H9 (cell line): Measurements from ENCODE around the gene SPINT2. TPM values are rescaled to one million over a fixed set of nuclear protein-coding genes. Genes with fewer than 3 reads are reported as not detected.

ENCODE experiments used
- DNase-seq: peaks from one replicate; pipeline ENCODE4 v3.0.0-alpha.2; 2017
- H2AFZ ChIP-seq: one replicate; pipeline ENCODE4 v1.6.1; 2013; ENCODE audit warnings: mild to moderate bottlenecking, low read length, control low read depth, moderate library complexity
- H2AK5ac ChIP-seq: 2 replicates; pipeline ENCODE4 v1.6.1; 2013; ENCODE audit warnings: low read length, control low read depth, mixed read lengths; ENCODE audit not compliant: insufficient read length
- H2BK120ac ChIP-seq: one replicate; pipeline ENCODE4 v1.6.1; 2013; ENCODE audit warnings: low read depth, mild to moderate bottlenecking, low read length, control low read depth, inconsistent platforms; ENCODE audit not compliant: poor library complexity, severe bottlenecking
- H2BK12ac ChIP-seq: 2 replicates; pipeline ENCODE4 v1.6.1; 2013; ENCODE audit warnings: low read length, control low read depth, mixed read lengths, low read depth; ENCODE audit not compliant: insufficient read length
- H2BK15ac ChIP-seq: 2 replicates; pipeline ENCODE4 v1.6.1; 2013; ENCODE audit warnings: low read depth, low read length, control low read depth
- H2BK20ac ChIP-seq: one replicate; pipeline ENCODE4 v1.6.1; 2013; ENCODE audit warnings: low read depth, mild to moderate bottlenecking, low read length, control low read depth, inconsistent platforms; ENCODE audit not compliant: poor library complexity, severe bottlenecking
- H2BK5ac ChIP-seq: 2 replicates; pipeline ENCODE4 v1.6.1; 2013; ENCODE audit warnings: low read length, control low read depth, mixed read lengths; ENCODE audit not compliant: insufficient read length
- H3K14ac ChIP-seq: 2 replicates; pipeline ENCODE4 v1.6.1; 2013; ENCODE audit warnings: low read length, control low read depth; ENCODE audit not compliant: insufficient read depth
- H3K18ac ChIP-seq: 2 replicates; pipeline ENCODE4 v1.6.1; 2013; ENCODE audit warnings: low read depth, mild to moderate bottlenecking, mixed read lengths, low read length, control low read depth; ENCODE audit not compliant: insufficient read length
- H3K23ac ChIP-seq: 2 replicates; pipeline ENCODE4 v1.6.1; 2013; ENCODE audit warnings: low read length, control low read depth, mixed read lengths, low read depth; ENCODE audit not compliant: insufficient read length
- H3K23me2 ChIP-seq: 2 replicates; pipeline ENCODE4 v1.6.1; 2013; ENCODE audit warnings: low read depth, mild to moderate bottlenecking, mixed read lengths, low read length, control low read depth; ENCODE audit not compliant: insufficient read length, poor library complexity, severe bottlenecking
- H3K27ac ChIP-seq: 2 replicates; pipeline ENCODE4 v1.5.1; 2013; ENCODE audit warnings: low read length, control low read depth, mixed read lengths, low read depth; ENCODE audit not compliant: insufficient read length
- H3K27me3 ChIP-seq: 2 replicates; pipeline ENCODE4 v1.6.1; 2013; ENCODE audit warnings: low read length, control low read depth, inconsistent platforms; ENCODE audit not compliant: insufficient read depth
- H3K4ac ChIP-seq: 2 replicates; pipeline ENCODE4 v1.6.1; 2013; ENCODE audit warnings: low read depth, mild to moderate bottlenecking, control low read depth, inconsistent platforms, low read length, moderate library complexity
- H3K4me1 ChIP-seq: 2 replicates; pipeline ENCODE4 v1.6.1; 2013; ENCODE audit warnings: low read length, control low read depth, inconsistent platforms; ENCODE audit not compliant: insufficient read depth
- H3K4me2 ChIP-seq: 2 replicates; pipeline ENCODE4 v1.6.1; 2013; ENCODE audit warnings: low read length, control low read depth, mixed read lengths; ENCODE audit not compliant: insufficient read length, insufficient read depth
- H3K56ac ChIP-seq: 2 replicates; pipeline ENCODE4 v1.6.1; 2013; ENCODE audit warnings: low read depth, mild to moderate bottlenecking, mixed read lengths, low read length, control low read depth; ENCODE audit not compliant: insufficient read length
- H3K79me1 ChIP-seq: 2 replicates; pipeline ENCODE4 v1.6.1; 2013; ENCODE audit warnings: low read depth, mild to moderate bottlenecking, moderate library complexity, low read length, control low read depth, inconsistent platforms; ENCODE audit not compliant: insufficient read depth, poor library complexity, severe bottlenecking
- H3K79me2 ChIP-seq: 2 replicates; pipeline ENCODE4 v1.6.1; 2013; ENCODE audit warnings: low read length, control low read depth, inconsistent platforms; ENCODE audit not compliant: insufficient read depth
- H3K9ac ChIP-seq: 2 replicates; pipeline ENCODE4 v1.6.1; 2013; ENCODE audit warnings: low read length, control low read depth, mixed read lengths; ENCODE audit not compliant: insufficient read length; ENCODE audit errors: extremely low read depth
- H3K9me3 ChIP-seq: one replicate; pipeline ENCODE4 v1.6.1; 2013; ENCODE audit warnings: low read depth, low read length, inconsistent platforms; ENCODE audit not compliant: control insufficient read depth
- H3T11ph ChIP-seq: one replicate; pipeline ENCODE4 v1.6.1; 2013; ENCODE audit warnings: mild to moderate bottlenecking, low read length, control low read depth, inconsistent platforms
- H4K20me1 ChIP-seq: one replicate; pipeline ENCODE4 v1.6.1; 2013; ENCODE audit not compliant: control insufficient read depth, insufficient read length, insufficient read depth
- H4K5ac ChIP-seq: 2 replicates; pipeline ENCODE4 v1.6.1; 2013; ENCODE audit warnings: low read depth, mild to moderate bottlenecking, mixed read lengths, low read length, control low read depth; ENCODE audit not compliant: insufficient read length
- H4K8ac ChIP-seq: replicated peaks from 2 replicates; pipeline ENCODE4 v1.6.1; 2013; ENCODE audit warnings: low read length, control low read depth, mixed read lengths, low read depth; ENCODE audit not compliant: insufficient read length
- H4K91ac ChIP-seq: 2 replicates; pipeline ENCODE4 v1.6.1; 2013; ENCODE audit warnings: low read depth, mild to moderate bottlenecking, moderate library complexity, mixed read lengths, low read length, control low read depth; ENCODE audit not compliant: insufficient read length
- H3K27ac Mint-ChIP-seq, 3 experiments: 2 replicates in 2 of 3; 3 replicates in 1 of 3; pipeline ENCODE4 v1.8.0; 2020 to 2021; ENCODE audit warnings: mixed read lengths in 3 of 3, mild to moderate bottlenecking in 1 of 3, moderate library complexity in 1 of 3
- H3K27me3 Mint-ChIP-seq: 2 replicates; pipeline ENCODE4 v1.8.0; 2021; ENCODE audit warnings: low read depth, mild to moderate bottlenecking, moderate library complexity, mixed read lengths
- H3K36me3 Mint-ChIP-seq, 3 experiments: 2 replicates in 2 of 3; 3 replicates in 1 of 3; pipeline ENCODE4 v1.8.0; 2020 to 2021; ENCODE audit warnings: low read depth in 3 of 3, mixed read lengths in 3 of 3; ENCODE audit not compliant: insufficient read depth in 1 of 3
- H3K4me1 Mint-ChIP-seq, 2 experiments: 2 replicates each; pipeline ENCODE4 v1.8.0; 2020; ENCODE audit warnings: mixed read lengths in 2 of 2
- H3K4me3 Mint-ChIP-seq, 2 experiments: 2 replicates in 1 of 2; 3 replicates in 1 of 2; pipeline ENCODE4 v1.8.0; 2020 to 2021; ENCODE audit warnings: mild to moderate bottlenecking in 2 of 2, mixed read lengths in 2 of 2, moderate library complexity in 1 of 2
- H3K9me3 Mint-ChIP-seq, 2 experiments: 2 replicates in 1 of 2; 3 replicates in 1 of 2; pipeline ENCODE4 v1.8.0; 2020; ENCODE audit warnings: mild to moderate bottlenecking in 2 of 2, mixed read lengths in 2 of 2, moderate library complexity in 1 of 2
- CTCF ChIP-seq: fragments of 200-600 bp; sonication (generic); conservative IDR thresholded peaks from 3 replicates; pipeline ENCODE4 v1.8.0; 2021; ENCODE audit warnings: antibody characterized with exemption, mild to moderate bottlenecking
- whole genome bisulfite sequencing: extraction: QIAGEN DNeasy Blood & Tissue Kit; methylation state at CpG from one replicate; pipeline ENCODE4 v1.1.7; 2013; ENCODE audit warnings: missing lambda C conversion rate, low lambda C conversion rate, mixed read lengths; ENCODE audit not compliant: insufficient read length; ENCODE audit errors: extremely low coverage; 5-methylcytosine and 5-hydroxymethylcytosine counted together
- total RNA-seq: library from RNA; stranded (reverse); gene quantifications from 2 replicates; pipeline ENCODE4 v1.2.1, GENCODE V29; 2021

SPINT2 gene
- total RNA-seq, 1 experiment from 2014 or later = 283 TPM

GRCh38 chr19:38276942-38277517 lies 12.7 kb downstream of the SPINT2 start:
- H3K27me3 ChIP-seq = no peaks in the 10 kb centered on the region
- no peak overlapping the region for H3K4me2 ChIP-seq
- no peak for DNase-seq
- H3K9ac ChIP-seq = no peak overlapping the region
- H4K5ac ChIP-seq = no peak overlapping the region
- H2BK15ac ChIP-seq = no peak overlapping the region
- H3K4me1 ChIP-seq = no peaks in the 10 kb centered on the region
- H3K79me2 ChIP-seq = peaks cover 22% of the 10 kb centered on the region
- H2BK120ac ChIP-seq = no peak overlapping the region
- no peak overlapping the region for H3K14ac ChIP-seq
- no peaks in the 10 kb centered on the region for H4K20me1 ChIP-seq
- H2BK12ac ChIP-seq = no peak overlapping the region
- peaks cover 12% of the 10 kb centered on the region for H3K79me1 ChIP-seq
- no peak overlapping the region for H2BK20ac ChIP-seq
- Mint-ChIP-seq H3K4me3 (no peak overlapping the region), H3K9me3 (no peaks in the 10 kb centered on the region), H3K36me3 (peaks cover 3 to 27% (median 26%) of the 10 kb centered on the region in 3 experiments; a peak in 6 of 7 replicates), H3K27me3 (no peaks in the 10 kb centered on the region), H3K4me1 (peaks cover 9 to 14% of the 10 kb centered on the region in 2 experiments; a peak in 2 of 4 replicates), H3K27ac (no peak overlapping the region)
- H3K23ac ChIP-seq = no peak overlapping the region
- no peaks in the 10 kb centered on the region for H3K9me3 ChIP-seq
- no peak overlapping the region for H3K27ac ChIP-seq
- no CpG with 5 or more reads among the region's 7 CpGs for WGBS
- H3T11ph ChIP-seq = no peak overlapping the region
- no peak overlapping the region for H2AK5ac ChIP-seq
- no peak overlapping the region for H2AFZ ChIP-seq
- no peak overlapping the region for H2BK5ac ChIP-seq
- no peaks in the 10 kb centered on the region for H3K23me2 ChIP-seq
- H3K4ac ChIP-seq = no peak overlapping the region
- TF ChIP-seq CTCF = no peak
- no peak overlapping the region for H4K8ac ChIP-seq
- H4K91ac ChIP-seq = no peak overlapping the region
- no peak overlapping the region for H3K18ac ChIP-seq
- H3K56ac ChIP-seq = no peak overlapping the region
